ENCODE measurements around the gene CPXM2.

The CPXM2 gene

GRCh38 chr10:123808906-123809305 is 82.7 kb downstream of the CPXM2 start:
- no peaks in the 10 kb centered on the region for H3K27me3 ChIP-seq (replicated peaks; ENCODE audit: control insufficient read depth, insufficient read depth, low read length, poor library complexity, severe bottlenecking)
- H3K36me3 ChIP-seq (ENCODE audit: control insufficient read depth, insufficient read depth, low read length) = no peaks in the 10 kb centered on the region
- no peak overlapping the region for H3K4me3 ChIP-seq (ENCODE audit: insufficient read depth, low read depth, low read length, poor library complexity, severe bottlenecking)
- no peak overlapping the region for H3K27ac ChIP-seq (ENCODE audit: insufficient read depth, low read length, poor library complexity, severe bottlenecking)
- no peaks in the 10 kb centered on the region for H3K9me3 ChIP-seq (ENCODE audit: control insufficient read depth, low read length)
- no peak for DNase-seq
- H3K4me1 ChIP-seq (ENCODE audit: control insufficient read depth, insufficient read depth, low read length, poor library complexity, severe bottlenecking) = no peaks in the 10 kb centered on the region

- no peak overlapping the region for H3K27ac ChIP-seq (ENCODE audit: insufficient read depth, low read length, poor library complexity, severe bottlenecking)
- no peak overlapping the region for H3K4me3 ChIP-seq (ENCODE audit: insufficient read depth, low read depth, low read length, poor library complexity, severe bottlenecking)
- DNase-seq = no peak
- H3K27me3 ChIP-seq (replicated peaks; ENCODE audit: control insufficient read depth, insufficient read depth, low read length, poor library complexity, severe bottlenecking) = no peaks in the 10 kb centered on the region
- no peaks in the 10 kb centered on the region for H3K9me3 ChIP-seq (ENCODE audit: control insufficient read depth, low read length)
- H3K36me3 ChIP-seq (ENCODE audit: control insufficient read depth, insufficient read depth, low read length) = no peaks in the 10 kb centered on the region
- H3K4me1 ChIP-seq (ENCODE audit: control insufficient read depth, insufficient read depth, low read length, poor library complexity, severe bottlenecking) = no peaks in the 10 kb centered on the region
These were observed 83.3 kb downstream of the CPXM2 start for GRCh38 chr10:123808286-123808685.

GRCh38 chr10:123807444-123808035 is 84.1 kb downstream of the CPXM2 start:
- DNase-seq = no peak
- H3K4me1 ChIP-seq (ENCODE audit: control insufficient read depth, insufficient read depth, low read length, poor library complexity, severe bottlenecking) = no peaks in the 10 kb centered on the region

GRCh38 chr10:123804716-123805115 is 86.9 kb downstream of the CPXM2 start:
- no peak overlapping the region for H3K27ac ChIP-seq (ENCODE audit: insufficient read depth, low read length, poor library complexity, severe bottlenecking)
- no peak for DNase-seq
- H3K9me3 ChIP-seq (ENCODE audit: control insufficient read depth, low read length) = no peaks in the 10 kb centered on the region
- no peaks in the 10 kb centered on the region for H3K36me3 ChIP-seq (ENCODE audit: control insufficient read depth, insufficient read depth, low read length)
- no peaks in the 10 kb centered on the region for H3K4me1 ChIP-seq (ENCODE audit: control insufficient read depth, insufficient read depth, low read length, poor library complexity, severe bottlenecking)
- H3K4me3 ChIP-seq (ENCODE audit: insufficient read depth, low read depth, low read length, poor library complexity, severe bottlenecking) = no peak overlapping the region
- H3K27me3 ChIP-seq (replicated peaks; ENCODE audit: control insufficient read depth, insufficient read depth, low read length, poor library complexity, severe bottlenecking) = no peaks in the 10 kb centered on the region

More at GRCh38 chr10:123807444-123808035, 84.1 kb downstream of the CPXM2 start:
- H3K36me3 ChIP-seq (ENCODE audit: control insufficient read depth, insufficient read depth, low read length) = no peaks in the 10 kb centered on the region
- H3K4me3 ChIP-seq (ENCODE audit: insufficient read depth, low read depth, low read length, poor library complexity, severe bottlenecking) = no peak overlapping the region
- no peaks in the 10 kb centered on the region for H3K27me3 ChIP-seq (replicated peaks; ENCODE audit: control insufficient read depth, insufficient read depth, low read length, poor library complexity, severe bottlenecking)
- no peaks in the 10 kb centered on the region for H3K9me3 ChIP-seq (ENCODE audit: control insufficient read depth, low read length)
- no peak overlapping the region for H3K27ac ChIP-seq (ENCODE audit: insufficient read depth, low read length, poor library complexity, severe bottlenecking)

GRCh38 chr10:123800821-123801220 is 90.8 kb downstream of the CPXM2 start:
- Histone ChIP-seq H3K27ac (ENCODE audit: insufficient read depth, low read length, poor library complexity, severe bottlenecking) (no peak overlapping the region), H3K36me3 (ENCODE audit: control insufficient read depth, insufficient read depth, low read length) (no peaks in the 10 kb centered on the region), H3K9me3 (ENCODE audit: control insufficient read depth, low read length) (no peaks in the 10 kb centered on the region), H3K27me3 (replicated peaks; ENCODE audit: control insufficient read depth, insufficient read depth, low read length, poor library complexity, severe bottlenecking) (no peaks in the 10 kb centered on the region), H3K4me1 (ENCODE audit: control insufficient read depth, insufficient read depth, low read length, poor library complexity, severe bottlenecking) (no peaks in the 10 kb centered on the region), H3K4me3 (ENCODE audit: insufficient read depth, low read depth, low read length, poor library complexity, severe bottlenecking) (no peak overlapping the region)
- no peak for DNase-seq

- Histone ChIP-seq H3K36me3 (ENCODE audit: control insufficient read depth, insufficient read depth, low read length) (no peaks in the 10 kb centered on the region), H3K27ac (ENCODE audit: insufficient read depth, low read length, poor library complexity, severe bottlenecking) (no peak overlapping the region), H3K4me3 (ENCODE audit: insufficient read depth, low read depth, low read length, poor library complexity, severe bottlenecking) (no peak overlapping the region)
These were observed 91.3 kb downstream of the CPXM2 start for GRCh38 chr10:123800289-123800688.

GRCh38 chr10:123798856-123799255 is 92.8 kb downstream of the CPXM2 start:
- DNase-seq = no peak
- Histone ChIP-seq H3K27ac (ENCODE audit: insufficient read depth, low read length, poor library complexity, severe bottlenecking) (no peak overlapping the region), H3K4me1 (ENCODE audit: control insufficient read depth, insufficient read depth, low read length, poor library complexity, severe bottlenecking) (no peaks in the 10 kb centered on the region), H3K36me3 (ENCODE audit: control insufficient read depth, insufficient read depth, low read length) (no peaks in the 10 kb centered on the region), H3K9me3 (ENCODE audit: control insufficient read depth, low read length) (no peaks in the 10 kb centered on the region), H3K4me3 (ENCODE audit: insufficient read depth, low read depth, low read length, poor library complexity, severe bottlenecking) (no peak overlapping the region), H3K27me3 (replicated peaks; ENCODE audit: control insufficient read depth, insufficient read depth, low read length, poor library complexity, severe bottlenecking) (no peaks in the 10 kb centered on the region)

More at GRCh38 chr10:123800289-123800688, 91.3 kb downstream of the CPXM2 start:
- no peaks in the 10 kb centered on the region for H3K27me3 ChIP-seq (replicated peaks; ENCODE audit: control insufficient read depth, insufficient read depth, low read length, poor library complexity, severe bottlenecking)
- no peaks in the 10 kb centered on the region for H3K9me3 ChIP-seq (ENCODE audit: control insufficient read depth, low read length)
- no peak for DNase-seq
- no peaks in the 10 kb centered on the region for H3K4me1 ChIP-seq (ENCODE audit: control insufficient read depth, insufficient read depth, low read length, poor library complexity, severe bottlenecking)

- DNase-seq = no peak
- Histone ChIP-seq H3K9me3 (ENCODE audit: control insufficient read depth, low read length) (no peaks in the 10 kb centered on the region), H3K4me1 (ENCODE audit: control insufficient read depth, insufficient read depth, low read length, poor library complexity, severe bottlenecking) (no peaks in the 10 kb centered on the region), H3K27ac (ENCODE audit: insufficient read depth, low read length, poor library complexity, severe bottlenecking) (no peak overlapping the region), H3K27me3 (replicated peaks; ENCODE audit: control insufficient read depth, insufficient read depth, low read length, poor library complexity, severe bottlenecking) (no peaks in the 10 kb centered on the region), H3K36me3 (ENCODE audit: control insufficient read depth, insufficient read depth, low read length) (no peaks in the 10 kb centered on the region), H3K4me3 (ENCODE audit: insufficient read depth, low read depth, low read length, poor library complexity, severe bottlenecking) (no peak overlapping the region)
These were observed 93.8 kb downstream of the CPXM2 start for GRCh38 chr10:123797813-123798212.

- Histone ChIP-seq H3K4me1 (ENCODE audit: control insufficient read depth, insufficient read depth, low read length, poor library complexity, severe bottlenecking) (no peaks in the 10 kb centered on the region), H3K27ac (ENCODE audit: insufficient read depth, low read length, poor library complexity, severe bottlenecking) (no peak overlapping the region), H3K27me3 (replicated peaks; ENCODE audit: control insufficient read depth, insufficient read depth, low read length, poor library complexity, severe bottlenecking) (no peaks in the 10 kb centered on the region), H3K36me3 (ENCODE audit: control insufficient read depth, insufficient read depth, low read length) (no peaks in the 10 kb centered on the region), H3K9me3 (ENCODE audit: control insufficient read depth, low read length) (no peaks in the 10 kb centered on the region), H3K4me3 (ENCODE audit: insufficient read depth, low read depth, low read length, poor library complexity, severe bottlenecking) (no peak overlapping the region)
- no peak for DNase-seq
These were observed 94.9 kb downstream of the CPXM2 start for GRCh38 chr10:123796736-123797135.

- H3K9me3 ChIP-seq (ENCODE audit: control insufficient read depth, low read length) = no peaks in the 10 kb centered on the region
- H3K4me1 ChIP-seq (ENCODE audit: control insufficient read depth, insufficient read depth, low read length, poor library complexity, severe bottlenecking) = no peaks in the 10 kb centered on the region
- no peak for DNase-seq
- no peak overlapping the region for H3K27ac ChIP-seq (ENCODE audit: insufficient read depth, low read length, poor library complexity, severe bottlenecking)
- H3K4me3 ChIP-seq (ENCODE audit: insufficient read depth, low read depth, low read length, poor library complexity, severe bottlenecking) = no peak overlapping the region
- no peaks in the 10 kb centered on the region for H3K27me3 ChIP-seq (replicated peaks; ENCODE audit: control insufficient read depth, insufficient read depth, low read length, poor library complexity, severe bottlenecking)
- H3K36me3 ChIP-seq (ENCODE audit: control insufficient read depth, insufficient read depth, low read length) = no peaks in the 10 kb centered on the region
These were observed 95.6 kb downstream of the CPXM2 start for GRCh38 chr10:123795846-123796590.

Data from effector memory CD4-positive, alpha-beta T cell (primary cell).